Muscle of arm (tissue), 12 donors: Measurements from ENCODE around the gene SAMD14. TPM values are rescaled to one million over a fixed set of nuclear protein-coding genes. Genes with fewer than 3 reads are reported as not detected.

Experiments
- DNase-seq: peaks from one replicate; pipeline ENCODE4 v3.0.0-alpha.2; 2013
- polyA plus RNA-seq, 12 donors: library from polyadenylated mRNA; unstranded; fragments of 120-200 nt; gene quantifications; one replicate each; pipeline ENCODE4 v1.2.1, GENCODE V29; 2013; ENCODE audit not compliant: insufficient read length in 12 of 12

SAMD14 gene
- polyA plus RNA-seq, 12 donors: 2.9 to 15.6 (median 3.9) TPM; not detected in 1

GRCh38 chr17:50149417-50150353 is 19.7 kb upstream of the SAMD14 start:
- DNase-seq: no peak

GRCh38 chr17:50149091-50149416 is 19.1 kb upstream of the SAMD14 start:
- no peak for DNase-seq

- no peak for DNase-seq
These were observed 18.5 kb upstream of the SAMD14 start for GRCh38 chr17:50148226-50149090.

DNA sequence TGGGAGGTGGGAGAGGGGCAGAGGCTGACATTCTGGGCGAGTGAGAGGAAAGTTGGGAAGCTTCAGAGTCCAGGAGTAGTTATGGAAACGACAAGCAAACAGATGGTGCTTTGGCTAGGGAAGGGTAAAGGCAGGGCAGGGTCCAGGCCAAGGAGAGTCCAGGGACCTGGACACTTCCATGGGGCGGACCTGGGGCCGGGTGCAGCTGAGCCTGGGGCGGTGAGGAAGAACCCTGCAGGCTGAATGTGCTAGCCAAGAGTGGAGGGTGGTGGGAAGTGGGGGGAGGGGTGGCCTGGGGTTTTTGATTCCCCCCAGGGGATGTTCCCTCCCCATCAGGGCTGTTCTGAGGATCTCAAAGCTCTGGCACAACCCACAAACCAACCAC is 17.9 kb upstream of the SAMD14 start:
- peak; percentile 70 for DNase-seq

- no peak for DNase-seq
These were observed 17.1 kb upstream of the SAMD14 start for GRCh38 chr17:50146927-50147665.

- no peak for DNase-seq
These were observed 16.4 kb upstream of the SAMD14 start for GRCh38 chr17:50146230-50146926.

GRCh38 chr17:50145532-50146229 is 15.7 kb upstream of the SAMD14 start:
- no peak for DNase-seq

GRCh38 chr17:50144845-50145531 is 15.0 kb upstream of the SAMD14 start:
- DNase-seq: no peak

- DNase-seq: no peak
These were observed 14.4 kb upstream of the SAMD14 start for GRCh38 chr17:50144355-50144754.

- DNase-seq: no peak
These were observed 13.7 kb upstream of the SAMD14 start for GRCh38 chr17:50143461-50144176.

GRCh38 chr17:50141745-50142110 is 11.8 kb upstream of the SAMD14 start:
- no peak for DNase-seq

DNA sequence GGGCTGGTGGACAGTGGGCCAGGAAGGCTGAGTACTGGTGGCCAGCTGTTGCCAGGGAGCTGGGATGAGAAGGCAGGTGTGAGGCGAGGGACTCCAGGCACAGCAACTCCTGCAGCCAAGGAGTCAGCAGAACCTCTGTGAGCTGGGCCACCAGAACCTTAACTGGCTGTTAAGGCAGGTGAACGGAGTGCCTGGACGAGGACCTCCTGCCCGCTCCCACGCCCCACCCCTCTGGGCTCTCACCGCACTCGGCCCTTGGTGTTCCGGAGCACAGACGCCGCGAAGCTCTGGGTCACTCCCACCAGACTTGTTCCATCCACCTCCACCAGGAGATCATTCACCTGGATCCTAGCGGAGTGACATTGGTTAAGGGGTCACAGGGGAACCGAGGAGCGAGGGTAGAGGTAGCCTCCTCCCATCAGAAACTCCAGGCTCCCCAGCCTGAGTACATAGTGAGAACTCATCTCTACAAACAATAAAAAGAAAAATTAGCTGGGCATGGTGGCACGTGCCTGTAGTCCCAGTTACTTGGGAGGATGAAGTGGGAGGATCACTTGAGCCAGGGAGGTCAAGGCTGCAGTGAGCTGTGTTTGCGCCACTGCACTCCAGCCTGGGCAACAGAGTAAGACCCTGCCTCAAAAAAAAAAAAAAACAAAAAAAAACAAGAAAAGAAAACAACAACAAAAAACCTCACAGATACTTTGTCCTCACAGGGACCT is 11.2 kb upstream of the SAMD14 start:
- no peak for DNase-seq

- peak; percentile 77 for DNase-seq
These were observed 10.3 kb upstream of the SAMD14 start for GRCh38 chr17:50139950-50140885.

GRCh38 chr17:50139185-50139783 is 9.3 kb upstream of the SAMD14 start:
- DNase-seq: no peak

GRCh38 chr17:50137042-50137441 is 7.1 kb upstream of the SAMD14 start:
- no peak for DNase-seq

DNA sequence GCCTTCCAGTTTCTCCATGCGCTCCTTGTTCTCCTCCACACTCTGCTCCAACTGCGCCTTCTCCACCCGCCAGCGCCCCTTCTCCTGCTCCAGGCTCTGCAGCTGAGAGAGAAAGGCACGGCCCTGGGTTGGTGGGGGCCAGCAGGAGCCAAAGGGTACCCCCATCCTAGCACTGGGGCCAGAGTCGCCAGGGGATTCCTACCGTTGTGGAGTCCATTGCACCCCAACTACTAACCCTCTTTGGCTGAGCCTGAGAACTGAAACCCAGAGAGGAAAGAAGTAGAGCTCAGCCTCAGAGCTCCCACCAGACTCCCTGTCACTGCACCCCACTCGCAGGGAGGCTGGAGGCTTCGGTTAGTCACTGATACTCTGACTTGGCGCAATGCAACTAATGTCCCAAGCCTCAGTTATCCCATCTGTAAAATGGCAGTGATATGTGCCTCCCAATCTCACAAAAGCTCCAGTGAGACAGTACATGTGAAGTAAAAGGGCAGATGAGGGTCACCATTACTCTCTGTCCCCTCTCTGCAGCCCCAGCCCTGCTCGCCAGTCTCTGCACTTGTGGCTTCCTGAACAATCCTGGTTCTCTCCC is 6.2 kb upstream of the SAMD14 start:
- no peak for DNase-seq
